HuH-7 (cell line): Measurements from ENCODE around the gene DAGLA.

Experiments
- DNase-seq: peaks from one replicate; pipeline ENCODE4 v3.0.0; 2011; ENCODE audit warnings: low spot score

DAGLA gene

DNA sequence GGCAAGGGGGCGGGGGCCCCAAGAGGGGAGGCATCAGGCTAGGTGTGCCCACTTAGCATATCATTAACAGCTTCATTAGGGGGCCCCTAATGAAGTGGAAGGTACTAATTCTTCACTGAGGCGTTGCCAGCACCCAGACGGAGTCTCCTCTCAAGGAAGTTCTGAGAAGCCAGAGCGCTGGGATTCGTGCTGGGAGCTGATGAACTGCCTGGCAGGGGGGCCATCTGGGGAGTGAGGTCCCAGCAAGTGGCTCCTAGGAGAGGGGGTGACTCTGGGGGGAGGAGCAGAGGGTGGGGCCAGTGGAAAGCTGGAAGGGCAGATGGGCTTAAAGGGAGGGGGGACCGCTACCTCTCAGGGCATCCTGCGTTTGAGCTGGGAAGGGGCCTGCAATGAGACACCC is 29.8 kb downstream of the DAGLA start:
- no peak for DNase-seq

DNA sequence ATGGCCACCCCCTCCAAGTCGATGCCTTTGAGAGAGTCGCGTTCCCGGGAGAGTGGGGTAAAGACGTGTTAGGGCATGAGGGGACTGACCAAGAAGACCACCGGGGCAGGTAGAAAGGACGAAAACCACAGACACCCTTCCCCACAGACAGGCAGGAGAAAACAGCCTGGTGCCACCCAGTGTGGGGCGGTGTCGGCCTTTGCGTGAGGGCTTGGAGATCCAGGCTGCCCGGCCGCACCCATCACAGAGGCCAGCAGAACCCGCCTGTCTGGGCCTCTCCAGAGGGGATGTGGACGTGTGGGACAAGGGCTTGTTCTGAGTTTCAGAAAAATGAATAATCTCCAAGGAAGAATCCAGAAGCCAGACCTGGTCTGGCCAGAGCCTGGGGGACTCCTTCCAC is 30.8 kb downstream of the DAGLA start:
- no peak for DNase-seq

DNA sequence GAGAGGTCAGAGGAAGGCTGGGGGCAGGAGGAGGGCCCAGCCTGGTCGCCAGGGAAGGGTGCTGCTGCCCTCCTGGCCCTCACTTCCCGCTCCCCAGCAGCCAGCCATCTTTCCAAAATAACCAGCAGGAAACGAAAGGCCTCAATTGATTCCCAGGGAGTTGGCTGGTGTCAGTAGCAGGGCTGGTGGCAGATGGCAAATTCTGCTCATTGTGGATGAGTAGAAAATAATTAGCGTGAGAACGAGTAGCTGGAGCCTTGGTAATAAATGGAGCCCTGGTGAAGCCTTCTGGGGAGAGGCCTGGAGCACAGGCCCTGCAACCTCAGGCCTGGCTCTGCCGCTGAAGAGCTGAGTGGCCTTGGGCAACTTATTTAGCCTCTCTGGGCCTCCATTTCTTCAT is 31.3 kb downstream of the DAGLA start:
- no peak for DNase-seq

DNA sequence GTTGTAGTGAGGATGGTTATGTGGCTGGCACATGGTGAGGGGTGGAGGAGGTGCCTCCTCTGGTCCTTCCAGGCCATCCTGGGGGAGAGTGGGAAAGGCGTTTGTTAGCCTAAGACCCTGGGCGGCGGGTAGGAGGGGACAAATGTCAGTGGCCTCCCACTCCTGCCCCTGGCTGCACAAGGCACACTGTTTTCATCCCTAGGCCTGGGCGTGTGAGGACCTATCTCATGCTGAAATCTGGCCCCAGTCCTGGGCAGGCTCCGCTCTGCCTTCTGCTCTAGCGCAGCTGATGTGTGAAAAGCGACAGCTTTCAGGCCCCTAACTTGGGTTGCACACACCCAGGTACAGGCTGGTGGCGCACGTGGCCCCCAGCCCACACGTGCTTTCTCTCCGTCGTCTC is 32.1 kb downstream of the DAGLA start:
- DNase-seq = no peak

DNA sequence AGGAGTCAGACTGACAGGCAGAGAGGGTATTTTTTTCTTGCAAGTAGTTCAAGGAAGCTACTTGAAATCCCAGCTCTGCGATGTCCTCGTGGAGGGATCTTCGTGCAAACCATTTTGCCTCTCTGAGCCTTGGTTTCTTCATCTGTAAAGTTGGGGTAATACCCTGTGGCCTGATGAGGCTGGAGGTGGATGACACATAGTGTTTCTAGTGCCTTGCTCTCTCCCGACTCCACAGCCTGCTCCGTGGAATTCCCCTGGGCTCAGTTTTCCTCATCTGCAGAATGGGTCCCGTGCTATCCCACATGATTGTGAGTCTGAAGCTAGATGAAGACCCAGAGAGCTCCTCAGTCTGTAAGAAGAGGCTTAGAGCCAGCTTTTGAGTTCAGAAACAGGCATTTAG is 32.7 kb downstream of the DAGLA start:
- DNase-seq = no peak

DNA sequence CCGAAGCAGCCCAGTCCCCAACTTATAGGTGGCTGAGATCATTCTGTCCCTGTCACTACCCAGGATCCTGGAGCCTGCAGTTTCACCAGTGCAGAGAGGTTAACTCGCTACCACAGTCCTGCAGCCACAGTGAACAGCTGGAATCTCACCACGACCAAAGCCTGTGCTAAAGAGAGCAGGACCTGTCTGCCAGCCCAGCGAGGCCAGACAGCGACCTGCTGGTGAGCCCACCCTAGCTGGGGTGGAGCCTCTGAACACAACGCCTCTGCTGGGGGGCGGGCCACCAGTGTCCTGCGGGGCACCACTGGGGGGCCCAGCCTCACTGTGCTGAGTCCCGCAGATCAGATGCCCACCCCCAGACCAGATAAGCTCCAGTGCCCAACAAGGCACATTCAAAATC is 33.3 kb downstream of the DAGLA start:
- DNase-seq = no peak

DNA sequence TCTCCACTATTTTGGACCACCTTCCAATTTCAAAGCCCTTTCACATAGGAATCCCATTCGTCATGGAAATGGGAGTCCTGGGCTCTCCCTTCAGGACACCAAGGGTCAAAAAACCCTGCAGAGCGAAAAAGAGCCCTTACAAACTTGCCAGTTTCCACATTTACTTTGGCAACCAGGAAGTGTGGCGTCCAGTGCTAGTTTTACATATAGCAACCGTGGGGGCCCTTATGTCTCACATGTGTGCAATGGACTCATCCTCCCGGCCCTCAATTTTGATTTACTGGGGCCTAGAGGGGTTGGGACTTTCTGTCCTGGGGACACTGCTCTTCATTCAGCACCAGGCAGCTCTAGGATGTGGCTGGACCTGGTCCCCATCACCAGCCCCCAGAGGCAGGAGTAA is 33.7 kb downstream of the DAGLA start:
- DNase-seq = no peak

DNA sequence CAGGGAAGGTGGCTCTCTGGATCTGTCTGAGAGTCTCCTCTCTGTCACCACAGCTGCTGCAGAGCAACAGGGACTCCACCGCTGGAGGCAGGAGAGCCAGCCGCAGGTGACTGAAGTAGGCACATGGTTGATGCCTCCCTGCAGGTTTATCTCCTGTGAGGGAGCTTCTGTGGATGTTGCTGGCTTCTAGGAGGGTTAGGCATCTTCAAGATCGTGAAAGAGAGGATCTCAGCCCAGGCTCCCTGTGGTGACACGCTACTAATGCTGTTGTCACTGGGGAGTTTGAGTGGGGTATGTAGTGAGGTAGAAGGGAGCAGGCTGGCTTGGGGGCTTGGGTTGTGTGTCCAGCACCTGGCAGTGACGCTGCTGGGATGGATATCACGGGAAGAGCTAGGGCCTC is 34.1 kb downstream of the DAGLA start:
- DNase-seq = no peak

DNA sequence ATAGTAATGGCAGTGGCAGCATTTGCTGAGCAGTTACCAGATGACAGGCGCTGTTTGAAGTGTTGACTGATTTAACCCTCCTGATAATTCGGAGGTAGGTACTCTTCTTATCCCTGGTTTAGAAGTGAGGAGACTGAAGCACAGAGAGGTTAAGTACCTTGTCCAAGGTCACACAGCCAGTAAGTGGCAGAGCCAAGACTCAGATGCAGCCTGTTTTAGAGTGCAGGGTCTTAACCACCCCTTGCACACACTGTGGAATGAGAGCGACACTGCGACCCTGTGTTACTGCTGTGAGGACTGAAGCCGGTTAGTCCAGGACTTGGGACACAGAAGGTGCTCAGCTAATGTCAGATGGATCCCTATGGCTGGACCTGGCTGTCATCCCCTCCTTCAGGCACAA is 34.7 kb downstream of the DAGLA start:
- DNase-seq = no peak

DNA sequence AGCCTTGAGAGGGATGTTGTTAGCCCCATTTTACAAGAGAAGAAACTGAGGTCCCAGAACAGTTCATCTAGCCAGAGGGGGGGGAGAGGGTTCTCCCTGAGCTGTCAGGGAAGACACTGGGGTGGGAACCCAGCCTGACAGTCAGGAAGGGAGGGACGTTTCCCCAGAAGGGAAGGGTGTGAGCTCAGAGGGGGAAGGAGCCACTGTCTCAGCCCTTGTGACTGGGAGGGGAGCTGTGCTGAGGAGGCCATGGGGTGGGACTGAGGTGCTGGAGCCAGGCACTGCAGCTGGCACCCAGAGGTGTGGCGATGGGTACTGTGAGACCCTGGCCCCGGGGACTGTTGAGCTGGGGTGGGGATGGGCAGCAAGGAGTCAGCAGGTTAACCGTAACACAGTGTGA is 35.7 kb downstream of the DAGLA start:
- DNase-seq = no peak

DNA sequence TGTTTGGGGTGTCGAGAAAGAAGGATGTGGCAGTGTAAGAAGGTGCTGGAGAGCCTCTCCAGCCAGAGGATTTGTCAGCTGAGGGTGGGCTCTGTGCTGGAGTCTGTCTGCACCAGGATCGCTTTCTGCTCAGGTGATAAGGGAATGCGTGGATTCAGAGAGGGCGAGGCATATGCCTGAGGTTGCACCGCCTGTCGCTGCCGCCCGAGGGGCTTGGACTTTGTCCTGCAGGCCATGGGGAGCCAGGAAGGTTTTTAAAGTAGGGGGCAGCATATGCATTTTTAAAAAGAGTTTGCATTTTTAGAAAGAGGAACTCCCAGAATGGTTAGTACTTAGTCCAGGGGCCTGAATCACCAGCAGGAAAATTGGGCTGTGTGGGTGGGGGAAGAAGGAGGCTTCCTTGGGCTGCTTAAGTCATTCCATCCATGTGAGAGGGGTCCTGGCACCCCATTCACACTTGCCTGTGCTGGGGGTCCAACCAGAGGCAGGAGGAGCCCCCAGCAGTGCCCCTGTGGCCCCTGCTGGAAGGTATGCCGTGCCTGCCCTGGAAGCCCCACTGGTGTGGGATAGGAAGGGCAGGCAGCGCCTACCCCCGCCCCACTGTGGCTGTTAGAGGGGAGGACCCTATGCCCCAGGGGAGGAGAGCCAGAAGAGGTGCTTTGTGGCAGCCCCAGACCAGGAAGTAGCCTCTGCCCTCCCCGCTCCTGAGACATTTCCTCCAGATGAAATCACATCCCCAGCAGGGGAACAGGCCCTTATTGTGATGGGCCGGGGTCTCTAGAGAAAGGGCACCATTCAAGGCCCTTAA is 36.5 kb downstream of the DAGLA start:
- peak; percentile 65 for DNase-seq

DNA sequence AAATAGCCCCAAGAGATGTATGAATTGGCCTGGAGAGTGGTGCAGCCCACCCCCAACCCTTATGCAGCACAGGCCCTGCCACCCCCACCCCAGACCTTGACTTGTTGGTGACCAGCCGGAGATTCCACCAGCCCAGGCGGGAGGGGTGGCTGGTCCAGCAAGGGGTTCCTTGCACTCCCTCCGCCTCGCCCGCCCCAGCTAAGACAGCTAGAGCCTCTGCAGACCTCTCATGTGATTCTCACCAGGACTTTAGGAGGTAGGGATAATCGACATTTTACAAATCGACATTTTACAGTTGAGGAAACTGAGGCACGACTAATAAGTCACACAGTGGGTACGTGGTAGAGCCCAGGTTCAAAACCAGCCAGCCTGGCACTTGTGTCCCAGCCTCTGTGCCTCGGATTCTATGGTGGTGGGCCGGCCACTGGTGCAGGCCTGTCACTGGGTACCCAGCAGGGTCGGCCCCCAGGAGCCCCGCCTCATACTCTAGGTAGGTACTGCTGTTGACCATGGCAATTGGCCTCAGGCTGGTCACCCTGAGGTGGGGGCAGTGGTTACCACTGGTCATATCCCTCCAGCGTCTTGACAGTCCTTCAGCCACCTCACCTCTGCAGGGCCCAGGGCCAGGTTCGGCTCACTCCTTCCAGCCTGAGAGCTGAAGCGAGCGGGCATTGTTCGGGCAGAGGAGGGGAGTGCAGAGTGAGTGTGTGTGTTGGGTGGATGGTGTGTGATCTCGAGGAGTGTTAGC is 37.3 kb downstream of the DAGLA start:
- no peak for DNase-seq

DNA sequence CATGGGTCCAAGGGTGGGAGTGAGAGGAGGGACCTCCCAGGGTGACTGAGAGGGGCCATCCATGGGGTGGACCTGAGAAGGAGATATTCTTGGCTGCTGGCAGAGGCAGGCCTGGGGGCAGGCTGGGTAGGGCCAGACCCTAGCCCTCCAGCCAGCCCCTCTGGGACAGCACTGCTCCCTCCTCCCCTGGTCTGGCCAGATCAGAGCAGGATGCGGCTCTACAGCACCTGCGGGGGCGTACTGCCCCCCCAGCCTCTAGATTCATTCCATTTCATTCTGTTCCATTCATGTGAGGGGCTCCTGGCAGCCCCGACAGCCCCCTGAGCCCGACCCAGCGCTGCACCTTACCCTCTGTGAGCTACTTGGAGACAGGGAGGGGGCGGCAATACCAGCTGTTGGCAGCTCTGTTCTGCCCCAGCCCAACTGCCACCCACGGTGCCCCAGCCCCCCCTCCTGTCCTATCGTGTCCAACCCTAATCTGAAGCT is 37.9 kb downstream of the DAGLA start:
- no peak for DNase-seq

DNA sequence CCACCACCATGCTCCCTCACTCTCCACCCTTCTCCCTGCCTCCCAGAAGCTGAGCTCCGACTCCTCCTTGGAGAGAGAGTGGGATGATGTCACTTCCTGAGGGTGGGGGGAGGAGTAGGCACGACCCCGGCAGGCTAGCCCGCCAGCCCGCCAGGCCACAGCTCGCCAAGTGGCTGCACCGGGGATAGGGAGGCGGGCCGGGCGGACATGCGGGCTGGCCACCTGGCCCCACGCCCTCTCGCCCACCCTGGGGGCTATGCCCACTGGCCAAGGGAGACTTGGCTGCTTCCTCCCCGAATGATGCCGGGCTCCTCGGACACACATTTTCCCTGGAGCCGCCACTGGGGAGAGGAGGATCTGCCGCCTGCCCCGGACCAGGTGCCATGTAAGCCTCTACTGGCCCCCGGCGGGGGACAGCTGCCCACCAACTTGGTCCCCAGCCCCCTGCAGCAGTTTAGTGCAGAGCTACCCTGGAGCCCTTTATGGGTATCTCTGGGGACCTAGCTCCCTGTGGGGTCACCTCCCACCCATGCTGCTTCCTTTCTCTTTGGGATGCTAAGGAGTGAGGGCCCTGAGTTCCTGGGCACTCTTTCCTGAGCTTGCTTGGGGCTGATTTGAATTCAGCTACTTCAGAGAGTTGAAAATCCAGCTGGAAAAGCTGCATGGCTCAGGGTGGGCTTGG is 38.6 kb downstream of the DAGLA start:
- no peak for DNase-seq

DNA sequence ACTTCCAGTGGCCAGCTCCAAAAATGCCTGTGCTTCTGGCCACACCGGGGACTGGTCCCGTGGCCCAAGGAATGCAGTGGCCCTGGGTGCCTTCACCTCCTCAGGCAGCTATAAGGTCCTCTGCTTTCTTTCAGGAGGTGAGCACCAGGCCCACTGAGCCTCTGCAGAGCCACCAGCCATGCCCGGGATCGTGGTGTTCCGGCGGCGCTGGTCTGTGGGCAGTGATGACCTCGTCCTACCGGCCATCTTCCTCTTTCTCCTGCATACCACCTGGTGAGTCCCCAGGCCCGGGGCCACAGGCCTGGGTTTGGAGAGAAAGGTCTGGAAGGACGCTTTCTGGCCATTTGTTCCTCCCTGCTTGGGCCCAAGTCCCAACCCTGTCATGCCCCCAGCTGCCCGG is 39.8 kb downstream of the DAGLA start:
- DNase-seq = no peak

DNA sequence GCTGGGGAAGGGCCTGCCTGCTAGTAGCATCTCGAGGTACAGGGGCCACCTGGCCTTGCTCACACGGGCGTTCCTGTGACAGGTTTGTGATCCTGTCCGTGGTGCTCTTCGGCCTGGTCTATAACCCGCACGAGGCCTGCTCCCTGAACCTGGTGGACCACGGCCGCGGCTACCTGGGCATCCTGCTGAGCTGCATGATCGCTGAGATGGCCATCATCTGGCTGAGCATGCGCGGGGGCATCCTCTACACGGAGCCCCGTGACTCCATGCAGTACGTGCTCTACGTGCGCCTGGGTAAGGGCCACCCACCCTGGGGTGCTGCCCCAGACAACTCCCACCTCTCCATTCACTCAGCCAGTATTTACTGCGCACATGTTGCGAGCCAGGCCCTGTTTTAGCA is 40.4 kb downstream of the DAGLA start:
- DNase-seq = no peak

DNA sequence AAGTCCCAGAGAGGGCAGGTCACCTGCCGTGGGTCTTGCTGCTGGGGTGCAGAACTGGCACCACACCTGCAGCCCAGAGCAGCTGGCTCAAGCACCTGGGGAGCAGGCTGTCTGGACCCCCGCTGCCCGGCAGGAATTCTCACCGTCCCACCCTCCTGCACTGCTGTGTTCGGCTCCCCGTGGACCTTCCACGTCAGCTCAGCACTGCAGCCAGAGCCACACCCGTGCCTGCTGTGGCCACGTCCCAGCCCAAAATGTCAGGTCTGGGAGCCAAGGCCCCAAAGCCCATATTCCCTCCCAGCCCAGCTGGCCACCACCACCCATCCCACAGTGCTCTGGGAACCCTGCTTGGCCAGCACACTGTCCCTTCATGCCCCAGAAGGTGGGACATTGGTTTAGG is 44.2 kb downstream of the DAGLA start:
- no peak for DNase-seq

DNA sequence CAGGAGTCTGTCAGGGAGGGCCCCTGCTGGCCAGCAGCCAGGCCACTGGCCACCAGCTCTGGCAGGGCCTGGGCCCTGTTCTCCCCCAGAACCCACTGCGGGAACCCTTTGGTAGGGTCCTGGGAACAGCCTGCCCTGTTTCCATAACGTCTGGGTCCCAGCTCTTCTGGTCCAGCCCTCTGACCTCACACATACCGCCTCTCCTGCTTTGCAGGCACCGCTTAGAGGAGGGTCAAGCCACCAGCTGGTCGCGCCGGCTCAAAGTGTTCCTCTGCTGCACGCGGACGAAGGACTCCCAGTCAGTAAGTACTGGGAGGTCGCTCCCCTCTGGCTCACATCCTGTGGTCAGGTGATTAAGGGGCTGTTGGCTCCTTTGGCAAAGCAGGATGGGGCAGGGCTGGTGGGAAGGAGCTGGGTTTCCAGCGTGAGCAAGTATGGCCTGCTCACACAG is 45.6 kb downstream of the DAGLA start:
- DNase-seq = no peak

DNA sequence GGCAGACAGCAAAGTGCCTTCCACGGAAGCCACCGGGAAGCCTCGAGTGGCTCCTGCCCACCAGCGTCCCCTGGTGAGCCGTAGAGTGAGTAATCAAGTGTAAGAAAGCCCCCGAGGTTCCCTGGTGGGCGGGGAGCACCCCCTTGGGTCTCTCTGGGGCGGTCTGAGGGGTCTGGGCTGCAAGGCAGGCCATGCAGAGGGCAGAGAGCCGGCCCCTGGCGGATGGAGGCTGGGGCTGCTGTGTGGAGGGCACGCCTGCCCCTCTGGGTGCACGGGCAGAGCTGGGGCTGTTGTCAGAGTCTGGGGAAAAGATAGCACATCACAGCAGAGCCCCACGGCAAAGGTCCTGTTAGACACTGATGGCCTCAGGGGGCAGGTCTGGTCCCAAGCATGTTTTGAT is 46.6 kb downstream of the DAGLA start:
- no peak for DNase-seq

DNA sequence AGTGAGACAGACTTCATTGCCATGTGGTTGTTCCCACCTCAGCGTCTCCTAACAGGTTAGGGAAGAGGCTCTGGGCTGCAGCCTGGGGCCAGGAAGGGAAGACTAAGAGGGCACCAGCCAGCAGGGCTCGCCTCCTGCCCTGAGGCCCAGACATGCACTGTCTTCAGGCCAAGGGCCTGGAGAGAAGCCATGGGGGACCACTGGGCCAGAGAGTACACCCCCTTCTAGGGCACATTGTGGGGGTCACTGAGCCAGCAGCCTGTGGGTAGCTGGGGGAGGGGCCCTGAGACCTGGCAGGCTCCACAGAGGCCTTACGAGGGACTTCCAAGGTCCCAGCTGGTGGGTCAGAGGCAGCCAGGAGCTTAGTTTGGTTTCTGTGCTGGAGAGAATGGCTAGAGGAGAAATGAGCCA is 47.2 kb downstream of the DAGLA start:
- no peak for DNase-seq

DNA sequence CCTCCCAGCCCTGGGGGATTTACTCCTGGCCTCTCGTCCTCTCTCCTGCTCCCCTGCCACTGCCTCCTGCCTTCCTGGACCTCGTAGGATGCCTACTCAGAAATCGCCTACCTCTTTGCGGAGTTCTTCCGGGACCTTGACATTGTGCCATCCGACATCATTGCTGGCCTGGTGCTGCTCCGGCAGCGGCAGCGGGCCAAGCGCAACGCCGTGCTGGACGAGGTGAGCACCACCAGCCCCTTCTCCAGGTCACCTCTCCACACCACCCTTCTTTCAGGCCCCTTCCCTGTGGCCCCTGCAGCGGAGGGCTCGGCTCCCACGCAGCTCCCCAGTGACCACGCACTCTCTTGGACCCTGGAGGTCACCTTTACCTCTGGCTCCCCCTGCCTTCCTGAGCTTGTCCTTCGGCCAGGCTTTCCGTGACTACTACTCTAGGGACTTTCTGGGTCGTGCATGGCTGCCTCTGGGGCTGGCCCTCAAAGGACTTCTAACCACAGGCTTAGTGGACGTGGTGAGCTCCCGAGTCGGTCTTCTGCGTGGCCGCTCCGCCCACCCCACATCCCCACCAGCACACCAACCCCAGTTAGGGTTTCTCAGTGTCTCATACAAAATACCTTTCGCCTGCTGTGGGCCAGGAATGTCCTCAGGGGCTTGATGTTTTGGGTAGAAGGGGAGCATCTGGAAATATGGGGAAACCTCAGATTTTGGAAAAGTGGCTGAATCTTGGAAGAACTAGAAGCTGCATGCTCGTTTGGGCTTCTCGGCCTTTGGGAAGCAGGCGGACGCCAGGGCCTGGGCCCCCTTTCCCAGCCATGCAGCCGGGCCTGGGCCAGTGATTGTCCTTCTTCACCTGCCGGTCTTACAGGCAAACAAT is 48.1 kb downstream of the DAGLA start:
- no peak for DNase-seq

DNA sequence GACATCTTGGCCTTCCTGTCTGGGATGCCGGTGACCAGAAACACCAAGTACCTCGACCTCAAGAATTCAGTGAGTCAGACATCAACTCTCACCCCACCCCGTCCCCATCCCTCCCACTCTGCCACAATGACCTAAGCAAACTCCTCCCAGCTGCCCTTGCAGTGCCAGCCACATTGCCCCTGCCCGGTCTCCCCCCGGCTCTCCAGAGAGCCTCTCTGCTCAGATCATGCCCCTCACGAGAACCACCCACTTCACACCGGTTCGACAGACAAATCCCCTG is 48.7 kb downstream of the DAGLA start:
- no peak for DNase-seq
